Cardiac muscle cell (in vitro differentiated cells and primary cell): ENCODE results near the gene STRIP2. TPM values are rescaled to one million over a fixed set of nuclear protein-coding genes. Genes with fewer than 3 reads are reported as not detected.
A peak's percentile ranks its signal among the peaks of the same experiment; 100 is the strongest.
"Not testable (repeated sequence)": the region's sequence is repeated elsewhere in the genome, so short reads cannot be mapped to it uniquely, and the experiment has no call there.

Source experiments
- DNase-seq, 2 donors: peaks; one replicate each; pipeline versions ENCODE4 v3.0.0 to v3.0.0-alpha.2; 2010 to 2017; ENCODE audit warnings: low read depth in 1 of 2, low spot score in 1 of 2
- H3K27ac ChIP-seq: fragments of 200-600 bp; sonication (generic); 2 replicates; pipeline ENCODE4 v1.5.1; 2016
- H3K27me3 ChIP-seq: fragments of 200-600 bp; sonication (generic); 2 replicates; pipeline ENCODE4 v1.6.0; 2016; ENCODE audit warnings: control low read depth
- H3K36me3 ChIP-seq: fragments of 200-600 bp; sonication (generic); 2 replicates; pipeline ENCODE4 v1.5.1; 2016; ENCODE audit warnings: control low read depth
- H3K4me1 ChIP-seq: fragments of 200-600 bp; sonication (generic); 2 replicates; pipeline ENCODE4 v1.8.1; 2017; ENCODE audit warnings: low read depth, mild to moderate bottlenecking, mixed run types
- H3K4me3 ChIP-seq: fragments of 200-600 bp; sonication (generic); 2 replicates; pipeline ENCODE4 v1.5.1; 2016; ENCODE audit warnings: mild to moderate bottlenecking
- H3K9me3 ChIP-seq: fragments of 200-600 bp; sonication (generic); 2 replicates; pipeline ENCODE4 v1.5.1; 2017; ENCODE audit warnings: low read depth, mild to moderate bottlenecking, control low read depth
- polyA plus RNA-seq: library from polyadenylated mRNA; unstranded; fragments of >200 nt; fragmentation: Nextera tagmentation; extraction: Ambion mirVana; gene quantifications from 2 replicates; pipeline ENCODE4 v1.2.1, GENCODE V29; 2016
- total RNA-seq: library from RNA; depleted of rRNA; stranded (reverse); fragments of >200 nt; gene quantifications from 2 replicates; pipeline ENCODE4 v1.2.3, GENCODE V29; 2016
- TF ChIP-seq, protein P1 (sequence below): IDR thresholded peaks from 2 replicates; pipeline ENCODE4 v1.5.1; 2012; ENCODE audit warnings: low read depth, mild to moderate bottlenecking, low read length

The STRIP2 gene
- total and polyA plus RNA-seq, 2 experiments from 2014 or later = 22.0 to 23.5 TPM

DNA sequence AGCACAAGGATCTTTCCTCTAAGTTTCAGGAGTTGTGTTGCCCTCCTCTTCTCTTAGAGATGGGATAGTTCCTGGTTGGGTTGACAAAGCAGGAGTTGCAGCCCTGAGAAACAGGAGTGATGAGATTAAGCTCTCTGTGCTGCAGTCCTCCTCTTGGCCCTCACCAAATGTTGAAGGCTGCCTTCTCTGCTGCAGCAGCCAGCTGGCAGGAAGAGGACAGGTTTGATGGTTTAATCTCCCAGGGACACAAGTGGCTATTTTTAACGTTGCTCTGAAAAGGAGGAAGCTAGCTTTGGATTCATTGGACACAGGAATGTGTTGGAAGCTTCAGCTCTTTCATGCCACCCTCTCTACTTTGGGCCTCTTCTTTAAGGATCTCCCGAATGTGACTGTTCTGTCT lies 9.4 kb downstream of the STRIP2 start:
- no peaks in the 10 kb centered on the region for H3K9me3 ChIP-seq
- H3K36me3 ChIP-seq = peaks cover 4% of the 10 kb centered on the region
- DNase-seq = peak in 1 of 2 donors; percentile 52
- peaks cover 21% of the 10 kb centered on the region for H3K4me1 ChIP-seq
- no peak overlapping the region for H3K4me3 ChIP-seq
- peak overlapping the region; percentile 78 for H3K27ac ChIP-seq
- TF ChIP-seq, protein P1, sequence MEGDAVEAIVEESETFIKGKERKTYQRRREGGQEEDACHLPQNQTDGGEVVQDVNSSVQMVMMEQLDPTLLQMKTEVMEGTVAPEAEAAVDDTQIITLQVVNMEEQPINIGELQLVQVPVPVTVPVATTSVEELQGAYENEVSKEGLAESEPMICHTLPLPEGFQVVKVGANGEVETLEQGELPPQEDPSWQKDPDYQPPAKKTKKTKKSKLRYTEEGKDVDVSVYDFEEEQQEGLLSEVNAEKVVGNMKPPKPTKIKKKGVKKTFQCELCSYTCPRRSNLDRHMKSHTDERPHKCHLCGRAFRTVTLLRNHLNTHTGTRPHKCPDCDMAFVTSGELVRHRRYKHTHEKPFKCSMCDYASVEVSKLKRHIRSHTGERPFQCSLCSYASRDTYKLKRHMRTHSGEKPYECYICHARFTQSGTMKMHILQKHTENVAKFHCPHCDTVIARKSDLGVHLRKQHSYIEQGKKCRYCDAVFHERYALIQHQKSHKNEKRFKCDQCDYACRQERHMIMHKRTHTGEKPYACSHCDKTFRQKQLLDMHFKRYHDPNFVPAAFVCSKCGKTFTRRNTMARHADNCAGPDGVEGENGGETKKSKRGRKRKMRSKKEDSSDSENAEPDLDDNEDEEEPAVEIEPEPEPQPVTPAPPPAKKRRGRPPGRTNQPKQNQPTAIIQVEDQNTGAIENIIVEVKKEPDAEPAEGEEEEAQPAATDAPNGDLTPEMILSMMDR = no peak
- no peaks in the 10 kb centered on the region for H3K27me3 ChIP-seq

DNA sequence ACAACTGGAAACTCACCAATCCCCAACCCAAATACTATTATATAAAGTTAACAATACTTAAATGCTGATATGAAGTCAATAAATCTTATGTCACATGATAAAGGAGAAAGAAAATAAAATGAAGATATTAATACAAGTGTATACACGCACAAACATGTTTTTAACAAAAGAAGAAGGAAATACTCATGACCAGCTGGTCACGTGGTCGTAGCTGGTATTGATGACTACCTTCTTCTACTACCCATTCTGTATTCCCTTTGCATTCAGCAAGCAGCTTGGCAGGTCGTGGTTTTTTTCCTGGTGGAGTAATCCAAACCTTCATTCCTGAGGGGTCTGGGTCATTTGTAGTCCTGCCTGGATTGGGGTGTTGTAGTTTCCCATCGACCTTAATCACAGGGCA lies 10.5 kb downstream of the STRIP2 start:
- not testable (repeated sequence) for H3K27me3 ChIP-seq, DNase-seq, H3K4me3 ChIP-seq, H3K36me3 ChIP-seq, H3K9me3 ChIP-seq, H3K27ac ChIP-seq
- H3K4me1 ChIP-seq = peaks cover 21% of the 10 kb centered on the region

DNA sequence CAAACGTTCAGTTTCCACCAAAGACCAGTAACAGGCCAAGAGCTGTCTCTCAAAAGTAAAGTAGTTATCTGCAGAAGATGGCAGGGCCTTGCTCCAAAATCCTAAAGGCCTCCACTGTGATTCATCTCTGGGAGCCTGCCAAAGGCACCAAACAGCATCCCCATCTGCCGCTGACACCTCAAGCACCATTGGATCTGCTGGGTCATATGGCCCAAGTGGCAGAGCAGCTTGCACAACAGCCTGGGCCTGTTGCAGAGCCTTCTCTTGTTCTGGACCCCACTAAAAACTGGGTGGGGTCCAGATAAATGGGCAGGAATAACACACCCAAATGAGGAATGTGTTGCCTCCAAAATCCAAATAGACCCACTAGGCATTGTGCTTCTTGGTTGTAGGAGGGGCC lies 12.7 kb downstream of the STRIP2 start:
- H3K4me1 ChIP-seq = peaks cover 21% of the 10 kb centered on the region
- not testable (repeated sequence) for H3K27me3 ChIP-seq, H3K27ac ChIP-seq, H3K9me3 ChIP-seq, H3K4me3 ChIP-seq, H3K36me3 ChIP-seq, DNase-seq

DNA sequence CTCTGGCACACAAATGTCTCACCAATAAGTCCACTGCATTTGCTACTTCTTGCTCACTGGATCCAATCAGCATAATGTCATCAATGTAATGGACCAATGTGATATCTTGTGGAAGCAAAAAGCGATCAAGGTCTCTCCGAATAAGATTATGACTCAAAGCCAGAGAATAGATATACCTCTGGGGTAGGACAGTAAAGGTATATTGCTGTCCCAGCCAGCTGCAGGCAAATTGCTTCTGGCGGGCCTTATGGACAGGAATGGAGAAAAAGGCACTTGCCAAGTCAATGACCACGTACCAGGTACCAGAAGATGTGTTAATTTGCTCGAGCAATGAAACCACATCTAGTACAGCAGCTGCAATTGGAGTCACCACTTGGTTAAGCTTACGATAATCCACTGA lies 13.2 kb downstream of the STRIP2 start:
- H3K36me3 ChIP-seq, H3K9me3 ChIP-seq, H3K27ac ChIP-seq, H3K27me3 ChIP-seq, H3K4me3 ChIP-seq, DNase-seq: not testable (repeated sequence)
- peaks cover 17% of the 10 kb centered on the region for H3K4me1 ChIP-seq

DNA sequence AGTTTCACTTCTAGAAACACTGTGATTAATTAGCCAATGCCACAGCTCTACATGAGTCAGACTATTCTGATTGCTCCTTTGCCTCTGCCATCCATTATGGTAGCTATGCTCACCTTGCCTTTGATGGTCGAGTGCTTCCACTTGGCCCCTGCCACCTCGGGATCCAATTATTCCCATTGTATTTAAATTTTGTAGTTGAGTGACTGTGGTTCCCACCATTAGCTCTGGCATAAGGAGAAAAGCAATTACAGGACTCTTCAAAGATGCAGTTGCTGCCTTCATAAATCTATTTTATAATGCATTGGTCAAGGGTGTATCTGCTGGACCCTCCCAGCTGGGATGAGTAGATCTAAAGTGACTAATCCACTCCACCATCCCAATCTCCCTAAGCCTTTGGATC lies 14.4 kb downstream of the STRIP2 start:
- H3K9me3 ChIP-seq, H3K27ac ChIP-seq, DNase-seq, H3K27me3 ChIP-seq, H3K36me3 ChIP-seq, H3K4me3 ChIP-seq: not testable (repeated sequence)
- H3K4me1 ChIP-seq = peaks cover 14% of the 10 kb centered on the region

DNA sequence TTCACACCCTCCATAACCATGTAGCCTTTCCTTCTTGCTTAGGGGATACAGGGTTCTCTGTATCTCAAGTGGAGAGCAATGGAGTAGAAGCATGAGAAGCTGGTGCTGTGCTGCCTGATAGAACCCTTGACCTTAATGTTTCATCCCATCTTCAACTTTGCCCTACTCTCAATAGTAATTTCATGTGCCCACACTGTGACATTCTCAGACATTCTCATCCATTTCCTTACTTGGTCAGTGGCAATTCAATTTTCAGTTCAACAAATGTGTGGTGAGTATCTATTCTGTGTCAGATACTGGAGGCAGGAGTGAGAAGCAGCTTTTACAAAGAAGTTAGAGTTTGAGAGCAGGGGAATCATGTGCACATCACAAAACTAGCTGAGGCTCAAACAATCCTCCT lies 16.1 kb downstream of the STRIP2 start:
- no peaks in the 10 kb centered on the region for H3K27me3 ChIP-seq
- no peak overlapping the region for H3K4me3 ChIP-seq
- peaks cover 19% of the 10 kb centered on the region for H3K4me1 ChIP-seq
- TF ChIP-seq, protein P1 = no peak
- H3K36me3 ChIP-seq = peaks cover 6% of the 10 kb centered on the region
- H3K27ac ChIP-seq = no peak overlapping the region
- H3K9me3 ChIP-seq = no peaks in the 10 kb centered on the region
- DNase-seq = no peak

DNA sequence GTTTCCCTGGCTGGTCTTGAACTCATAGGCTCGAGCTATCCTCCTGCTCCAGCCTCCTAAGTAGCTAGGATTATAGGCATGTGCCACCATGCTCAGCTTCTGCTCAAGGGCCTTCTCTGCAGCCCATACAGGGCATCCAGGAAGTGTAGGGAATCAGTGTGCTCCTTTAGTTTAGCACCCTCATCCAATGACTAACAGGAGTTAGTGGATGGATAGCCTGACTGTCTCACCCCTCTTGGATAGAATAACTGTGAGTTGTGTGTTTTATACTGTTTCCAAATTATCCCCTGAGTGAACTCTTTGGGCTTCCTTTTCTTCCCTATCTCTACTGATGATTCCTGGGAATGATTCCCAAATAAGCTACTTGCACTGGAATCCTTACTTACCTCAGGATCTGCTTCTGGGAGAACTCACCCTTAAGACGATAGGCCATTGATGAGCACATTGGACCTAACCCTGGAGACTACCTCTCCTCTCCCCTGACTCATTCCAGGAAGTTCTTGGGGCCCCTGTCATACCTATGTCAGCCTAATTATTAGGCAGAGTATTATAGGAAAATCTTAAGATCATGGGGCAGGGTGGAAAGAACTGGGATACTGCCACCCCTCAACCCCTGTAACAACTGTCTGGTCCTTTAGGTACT lies 18.5 kb downstream of the STRIP2 start:
- Histone ChIP-seq H3K4me1 (peaks cover 19% of the 10 kb centered on the region), H3K36me3 (peaks cover 23% of the 10 kb centered on the region), H3K4me3 (no peak overlapping the region), H3K27me3 (no peaks in the 10 kb centered on the region), H3K27ac (peak overlapping the region; percentile 97), H3K9me3 (no peaks in the 10 kb centered on the region)
- DNase-seq = no peak
- TF ChIP-seq, protein P1 = no peak
